ENCODE data around the gene GCFC2.

- TF ChIP-seq YY1 (IDR thresholded peaks at IDR 0.05; ENCODE audit: insufficient read depth, insufficient read length), result no peak
- TF ChIP-seq SUZ12 (IDR thresholded peaks at IDR 0.05; ENCODE audit: extremely low read depth, insufficient read depth, insufficient read length), result no peak
Measured at GRCh38 chr2:75710577-75711253, at the start of gene GCFC2.
